Aorta (tissue), 5 donors: ENCODE results near the gene TBL1Y. TPM values are rescaled to one million over a fixed set of nuclear protein-coding genes. Genes with fewer than 3 reads are reported as not detected.
"Not testable (repeated sequence)": the region's sequence is repeated elsewhere in the genome, so short reads cannot be mapped to it uniquely, and the experiment has no call there.

ENCODE experiments used
- ATAC-seq: fragments of 200-7000 bp; cut with Tn5 transposase; one replicate; pipeline ENCODE4 v1.9.1; 2022; ENCODE audit warnings: moderate library complexity; ENCODE audit not compliant: low FRiP score
- DNase-seq, 2 donors: peaks; one replicate each; pipeline ENCODE4 v3.0.0-alpha.2; 2020
- H3K27ac ChIP-seq, 2 donors: one replicate each; pipeline ENCODE4 v1.5.1; 2013; ENCODE audit warnings: low read length in 2 of 2, mild to moderate bottlenecking in 2 of 2, moderate library complexity in 2 of 2, control low read depth in 1 of 2, inconsistent platforms in 1 of 2, low read depth in 1 of 2
- H3K27me3 ChIP-seq, 2 donors: one replicate each; pipeline ENCODE4 v1.6.1; 2013; ENCODE audit warnings: control low read depth in 1 of 2, low read length in 1 of 2, mild to moderate bottlenecking in 1 of 2, moderate library complexity in 1 of 2; ENCODE audit not compliant: insufficient read depth in 2 of 2, control insufficient read depth in 1 of 2
- H3K36me3 ChIP-seq, 2 donors: one replicate each; pipeline ENCODE4 v1.6.1; 2013; ENCODE audit warnings: control low read depth in 1 of 2, low read length in 1 of 2, mild to moderate bottlenecking in 1 of 2; ENCODE audit not compliant: insufficient read depth in 2 of 2, control insufficient read depth in 1 of 2
- H3K4me1 ChIP-seq, 2 donors: one replicate each; pipeline ENCODE4 v1.6.1; 2013; ENCODE audit warnings: low read length in 2 of 2, control low read depth in 1 of 2, mild to moderate bottlenecking in 1 of 2, moderate library complexity in 1 of 2; ENCODE audit not compliant: insufficient read depth in 2 of 2, control insufficient read depth in 1 of 2
- H3K4me3 ChIP-seq, 2 donors: one replicate each; pipeline ENCODE4 v1.5.1; 2013; ENCODE audit warnings: low read length in 2 of 2, control low read depth in 1 of 2, mild to moderate bottlenecking in 1 of 2
- H3K9me3 ChIP-seq: one replicate; pipeline ENCODE4 v1.6.1; 2013; ENCODE audit warnings: mild to moderate bottlenecking, low read length; ENCODE audit not compliant: control insufficient read depth
- WGBS, 2 donors: extraction: QIAGEN DNeasy Blood & Tissue Kit; methylation state at CpG; one replicate each; pipeline ENCODE4 v1.1.7; 2013; 5-methylcytosine and 5-hydroxymethylcytosine counted together
- intact Hi-C, 2 donors: fragments of 100-400 bp; cut with DNase I; formaldehyde crosslinking; loops; one replicate each; pipeline versions ENCODE4 v1.14.2 to v1.15.0; 2022
- polyA plus RNA-seq, 2 donors: library from polyadenylated mRNA; stranded (reverse); fragments of 200-250 nt; gene quantifications; one replicate each; pipeline ENCODE4 v1.2.3, GENCODE V29; 2013
- total RNA-seq, 2 donors: library from RNA; stranded (reverse); fragmentation: NEBNext Ultra II Directional; extraction: Animal tissue kit (Norgen Biotek cat#: 25700); gene quantifications; one replicate each; pipeline ENCODE4 v1.2.1, GENCODE V29; 2021
- donor health status: healthy with polysubstance abuse.
- donor health status: Bipolar disorder and iron deficiency.
- donor health status: DM: no; HTN: no; CAD: no.
- donor health status: DM: no; HTN: no; CAD: no.
- donor health status: DM: yes; HTN: yes; CAD: no.

TBL1Y gene
- total and polyA plus RNA-seq, 4 donors, result not detected

DNA sequence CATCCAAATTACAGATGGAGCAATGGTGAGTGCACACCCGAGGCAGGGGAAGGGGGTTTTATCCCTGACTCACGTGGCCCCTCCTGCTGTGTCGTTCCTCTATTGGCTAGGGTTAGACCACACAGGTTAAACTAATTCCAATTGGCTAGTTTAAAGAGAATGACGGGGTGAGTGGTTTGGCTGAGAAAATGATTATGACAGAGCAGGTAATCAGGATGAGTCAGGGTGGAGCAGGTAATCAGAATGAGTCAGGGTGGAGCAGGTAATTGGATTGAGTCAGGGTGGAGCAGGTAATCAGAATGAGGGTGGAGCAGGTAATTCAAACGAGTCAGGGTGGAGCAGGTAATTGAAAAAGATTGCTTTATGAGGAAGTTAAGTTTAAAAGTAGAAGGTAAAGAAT is 146.4 kb downstream of the TBL1Y start:
- intact Hi-C loops, result no loop called here
- H3K27me3 ChIP-seq, result no peaks in the 10 kb centered on the region
- H3K27ac ChIP-seq, result no peak overlapping the region
- DNase-seq (no peak), ATAC-seq (no peak)
- no peaks in the 10 kb centered on the region for H3K36me3 ChIP-seq
- no peaks in the 10 kb centered on the region for H3K4me1 ChIP-seq
- WGBS, 2 donors, result 85% methylated on average over 5 of the region's 5 CpGs; no CpG with 5 or more reads in 1 of the 2 donors
- H3K9me3 ChIP-seq, result no peaks in the 10 kb centered on the region
- H3K4me3 ChIP-seq, result no peak overlapping the region

DNA sequence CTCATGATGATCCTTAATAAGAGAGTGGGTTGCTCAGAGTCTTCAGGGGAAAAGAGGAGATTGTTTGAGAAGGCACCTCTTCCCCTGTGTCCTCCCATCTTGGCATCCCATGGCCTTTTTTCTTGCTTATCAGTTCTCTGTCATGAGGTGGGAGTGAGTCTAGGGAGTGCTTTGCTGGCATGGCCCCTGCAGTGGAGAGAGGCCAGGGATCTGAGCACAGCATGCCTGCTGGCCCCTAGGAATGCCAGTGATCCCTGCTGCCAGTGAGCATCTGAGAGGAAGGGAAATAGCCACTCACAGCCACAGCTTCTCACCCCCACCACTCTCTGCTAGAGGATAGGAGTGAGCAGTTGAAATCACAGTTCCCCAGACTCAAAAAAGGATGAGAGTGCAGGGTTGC is 168.2 kb downstream of the TBL1Y start:
- Histone ChIP-seq H3K36me3 (no peaks in the 10 kb centered on the region), H3K9me3 (no peaks in the 10 kb centered on the region), H3K4me3 (no peak overlapping the region), H3K4me1 (no peaks in the 10 kb centered on the region), H3K27me3 (no peaks in the 10 kb centered on the region), H3K27ac (no peak overlapping the region)
- DNase-seq (no peak), ATAC-seq (no peak)
- intact Hi-C loops, result no loop called here

DNA sequence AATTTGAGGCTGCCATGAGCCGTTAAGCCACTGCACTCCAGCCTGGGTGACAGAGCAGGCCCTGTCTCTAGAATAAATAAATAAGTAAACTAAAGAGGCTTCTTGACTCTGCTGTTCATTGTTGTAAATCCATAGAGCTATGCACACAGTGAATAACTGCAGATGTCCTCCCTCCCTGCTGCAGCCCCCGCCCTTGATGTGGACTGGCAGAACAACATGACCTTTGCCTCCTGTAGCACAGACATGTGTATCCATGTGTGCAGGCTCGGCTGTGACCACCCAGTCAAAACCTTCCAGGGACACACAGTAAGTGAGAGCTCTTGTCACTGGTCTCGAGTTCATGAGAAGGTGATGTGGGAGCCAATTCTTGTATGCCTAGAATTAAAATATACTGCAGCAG is 170.1 kb downstream of the TBL1Y start:
- H3K27ac ChIP-seq, intact Hi-C loops, H3K27me3 ChIP-seq, ATAC-seq, H3K36me3 ChIP-seq, H3K4me1 ChIP-seq, DNase-seq, H3K4me3 ChIP-seq, H3K9me3 ChIP-seq: not testable (repeated sequence)
- WGBS, 2 donors, result 87% methylated on average over 4 of the region's 4 CpGs; no CpG with 5 or more reads in 1 of the 2 donors

DNA sequence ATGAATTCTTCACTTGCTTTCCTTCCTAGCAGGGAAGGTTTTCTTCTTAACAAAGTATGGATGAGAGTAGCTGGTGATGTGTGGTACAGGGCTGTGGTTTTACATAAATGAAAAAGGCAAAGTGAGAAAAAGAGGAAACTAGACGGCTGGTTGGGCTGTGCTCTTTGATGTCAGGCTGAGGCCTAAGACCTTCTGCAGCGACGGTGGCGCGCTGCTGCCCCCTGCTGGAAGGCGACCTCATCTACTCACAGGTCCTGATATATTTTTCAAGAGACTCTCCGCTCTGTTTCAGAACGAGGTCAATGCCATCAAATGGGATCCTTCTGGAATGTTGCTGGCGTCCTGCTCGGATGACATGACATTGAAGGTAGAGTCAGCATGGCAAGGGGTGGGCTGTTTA is 175.1 kb downstream of the TBL1Y start:
- Histone ChIP-seq H3K27ac (no peak overlapping the region), H3K36me3 (no peaks in the 10 kb centered on the region), H3K9me3 (no peaks in the 10 kb centered on the region), H3K27me3 (no peaks in the 10 kb centered on the region), H3K4me1 (no peaks in the 10 kb centered on the region), H3K4me3 (no peak overlapping the region)
- DNase-seq, result no peak
- intact Hi-C loops, result no loop called here
- no peak for ATAC-seq
- WGBS, 2 donors, result 1% methylated on average over 10 of the region's 10 CpGs; no CpG with 5 or more reads in 1 of the 2 donors

DNA sequence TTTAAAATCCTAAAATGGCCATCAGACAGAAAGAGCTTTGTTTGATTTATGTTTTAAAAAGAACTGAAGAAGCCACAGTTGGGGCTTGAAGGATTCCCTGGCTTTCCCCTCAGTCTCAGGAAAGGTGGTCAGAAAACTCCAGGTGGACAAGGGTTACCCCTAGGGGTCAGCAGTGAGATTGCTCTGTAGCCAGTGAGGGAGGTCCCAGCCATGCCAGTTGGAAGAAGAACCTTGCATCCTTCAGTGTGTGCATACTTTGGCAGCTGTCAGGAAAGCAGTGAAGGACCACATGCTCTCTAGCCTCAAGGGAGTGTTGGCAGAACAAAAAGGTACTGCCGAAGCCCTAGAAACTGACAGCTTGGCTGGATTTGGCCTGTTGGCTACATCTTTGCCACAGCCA is 182.3 kb downstream of the TBL1Y start:
- H3K9me3 ChIP-seq, result no peaks in the 10 kb centered on the region
- no peaks in the 10 kb centered on the region for H3K27me3 ChIP-seq
- H3K4me1 ChIP-seq, result no peaks in the 10 kb centered on the region
- ATAC-seq (no peak), DNase-seq (no peak)
- intact Hi-C loops, result no loop called here
- no peak overlapping the region for H3K4me3 ChIP-seq
- no peak overlapping the region for H3K27ac ChIP-seq
- no peaks in the 10 kb centered on the region for H3K36me3 ChIP-seq
- 6% methylated on average over 1 of the region's 1 CpG; no CpG with 5 or more reads in 1 of the 2 donors for WGBS, 2 donors

DNA sequence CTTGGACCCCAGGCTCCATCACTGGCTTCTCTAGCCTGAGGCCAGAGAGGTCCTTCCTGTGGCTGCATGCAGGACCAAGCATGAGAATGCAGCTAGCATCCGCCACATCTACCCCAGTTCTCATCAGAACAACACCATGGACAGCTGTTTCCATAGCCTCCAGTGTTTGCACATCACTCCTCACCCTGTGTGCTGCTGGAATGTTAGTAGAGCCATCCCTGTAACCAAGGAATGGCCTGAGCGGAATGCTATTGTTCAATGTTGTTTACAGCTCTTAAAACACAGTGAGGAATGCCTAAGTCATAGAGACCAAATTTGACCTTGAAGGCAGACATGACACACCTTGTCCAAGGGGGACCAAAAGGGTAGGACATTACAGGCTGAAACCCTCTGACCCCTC is 183.9 kb downstream of the TBL1Y start:
- no peak for ATAC-seq
- H3K27ac ChIP-seq, result no peak overlapping the region
- no peak overlapping the region for H3K4me3 ChIP-seq
- H3K36me3 ChIP-seq, result no peaks in the 10 kb centered on the region
- no peaks in the 10 kb centered on the region for H3K9me3 ChIP-seq
- H3K27me3 ChIP-seq, result no peaks in the 10 kb centered on the region
- DNase-seq, result no peak
- 99% methylated on average over 2 of the region's 2 CpGs; no CpG with 5 or more reads in 1 of the 2 donors for WGBS, 2 donors
- no peaks in the 10 kb centered on the region for H3K4me1 ChIP-seq
- intact Hi-C loops, result no loop called here

DNA sequence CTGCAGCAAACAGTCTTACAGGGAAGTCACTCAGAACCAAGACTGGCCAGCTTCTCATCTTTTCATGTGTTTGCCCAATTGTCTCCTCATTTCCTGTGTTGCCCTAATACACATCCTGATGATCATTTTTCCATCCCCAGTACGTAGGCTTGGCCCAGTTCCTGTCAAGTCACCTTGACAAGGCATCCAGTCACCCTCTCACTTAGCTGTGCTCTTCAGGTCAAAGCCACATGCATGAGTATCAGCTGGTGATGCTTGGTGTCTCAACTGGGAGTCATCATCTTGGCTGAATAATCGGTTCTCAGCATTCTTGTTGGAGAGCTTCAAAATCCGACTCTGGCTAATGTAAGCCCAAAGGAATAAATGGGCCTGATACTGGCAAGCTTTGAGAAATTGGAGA is 186.5 kb downstream of the TBL1Y start:
- H3K36me3 ChIP-seq, result no peaks in the 10 kb centered on the region
- no peaks in the 10 kb centered on the region for H3K4me1 ChIP-seq
- ATAC-seq (no peak), DNase-seq (no peak)
- no peaks in the 10 kb centered on the region for H3K27me3 ChIP-seq
- no peak overlapping the region for H3K27ac ChIP-seq
- 93% methylated on average over 3 of the region's 3 CpGs; no CpG with 5 or more reads in 1 of the 2 donors for WGBS, 2 donors
- intact Hi-C loops, result no loop called here
- no peak overlapping the region for H3K4me3 ChIP-seq
- H3K9me3 ChIP-seq, result no peaks in the 10 kb centered on the region

DNA sequence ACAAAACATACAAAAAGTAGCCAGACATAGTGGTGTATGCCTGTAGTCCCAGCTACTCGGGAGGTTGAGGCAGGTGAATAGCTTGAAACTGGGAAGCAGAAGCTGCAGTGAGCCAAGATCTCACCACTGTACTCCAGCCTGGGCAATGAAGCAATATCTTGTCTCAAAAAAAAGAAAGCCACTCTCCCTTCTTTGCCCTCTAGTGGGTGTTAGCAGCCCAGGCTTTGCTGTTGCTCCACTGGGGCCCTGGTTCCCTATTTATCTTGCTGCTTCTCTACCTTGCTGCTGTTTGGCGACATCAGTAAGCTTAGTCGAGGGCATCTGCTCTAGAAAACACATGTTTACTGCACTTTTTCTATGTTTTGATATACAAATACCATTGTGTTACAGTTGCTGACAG is 189.2 kb downstream of the TBL1Y start:
- no peaks in the 10 kb centered on the region for H3K9me3 ChIP-seq
- intact Hi-C loops, result no loop called here
- no peak for DNase-seq
- H3K27me3 ChIP-seq, result no peaks in the 10 kb centered on the region
- no peaks in the 10 kb centered on the region for H3K36me3 ChIP-seq
- no peaks in the 10 kb centered on the region for H3K4me1 ChIP-seq
- H3K27ac ChIP-seq, result no peak overlapping the region
- no peak for ATAC-seq
- H3K4me3 ChIP-seq, result no peak overlapping the region
- WGBS, 2 donors, result 92% methylated on average over 3 of the region's 3 CpGs; no CpG with 5 or more reads in 1 of the 2 donors

DNA sequence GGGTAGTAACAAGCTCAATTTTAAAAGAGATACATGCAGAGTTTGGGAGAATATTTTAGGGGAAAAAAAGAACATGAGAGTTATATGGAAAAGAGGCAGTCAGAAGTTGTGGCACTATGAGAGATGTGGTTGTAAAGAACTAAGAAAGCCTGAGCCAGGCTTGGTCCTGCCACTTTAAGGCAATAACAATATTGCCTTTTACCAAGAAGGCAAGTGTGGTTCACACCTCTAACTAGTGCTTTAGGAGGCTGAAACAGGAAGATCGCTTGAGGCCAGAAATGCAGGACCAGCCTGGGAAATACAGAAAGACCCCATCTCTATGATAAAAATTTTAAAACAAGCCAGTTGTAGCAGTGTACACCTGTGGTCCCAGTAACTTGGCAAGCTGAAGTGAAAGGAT is 192.2 kb downstream of the TBL1Y start:
- Histone ChIP-seq H3K4me3 (no peak overlapping the region), H3K4me1 (no peaks in the 10 kb centered on the region), H3K36me3 (no peaks in the 10 kb centered on the region), H3K27me3 (no peaks in the 10 kb centered on the region), H3K27ac (no peak overlapping the region), H3K9me3 (no peaks in the 10 kb centered on the region)
- DNase-seq (no peak), ATAC-seq (no peak)
- intact Hi-C loops, result no loop called here
- 97% methylated on average over 1 of the region's 1 CpG; no CpG with 5 or more reads in 1 of the 2 donors for WGBS, 2 donors
